Heart right ventricle (tissue), 16 donors: ENCODE results near the gene PLEKHH3. TPM values are rescaled to one million over a fixed set of nuclear protein-coding genes. Genes with fewer than 3 reads are reported as not detected.
A peak's percentile ranks its signal among the peaks of the same experiment; 100 is the strongest.

Experiments
- ATAC-seq, 8 donors: fragments of 200-7000 bp; cut with Tn5 transposase; one replicate each; pipeline ENCODE4 v1.9.1; 2020; ENCODE audit warnings: mild to moderate bottlenecking in 8 of 8, moderate library complexity in 8 of 8, moderate number of reproducible peaks in 1 of 8
- DNase-seq, 2 donors: peaks; one replicate each; pipeline ENCODE4 v3.0.0-alpha.2; 2020
- H3K27ac ChIP-seq, 10 donors: fragments of 200-600 bp; sonication (generic) in 2 of 10; one replicate each; pipeline versions ENCODE4 v1.5.0 to v1.8.0; 2020 to 2022; ENCODE audit warnings: mild to moderate bottlenecking in 3 of 10
- H3K27me3 ChIP-seq, 7 donors: fragments of 200-600 bp; one replicate each; pipeline ENCODE4 v1.8.0; 2021 to 2022; ENCODE audit warnings: mild to moderate bottlenecking in 2 of 7
- H3K36me3 ChIP-seq, 9 donors: fragments of 200-600 bp; sonication (generic) in 1 of 9; one replicate each; pipeline versions ENCODE4 v1.5.0 to v1.8.0; 2020 to 2022; ENCODE audit warnings: mild to moderate bottlenecking in 2 of 9
- H3K4me1 ChIP-seq, 9 donors: fragments of 200-600 bp; sonication (generic) in 1 of 9; one replicate each; pipeline versions ENCODE4 v1.5.0 to v1.8.0; 2020 to 2022; ENCODE audit warnings: mild to moderate bottlenecking in 4 of 9
- H3K4me3 ChIP-seq, 10 donors: fragments of 200-600 bp; sonication (generic) in 2 of 10; one replicate each; pipeline versions ENCODE4 v1.5.0 to v1.8.0; 2020 to 2022; ENCODE audit warnings: mild to moderate bottlenecking in 7 of 10, moderate library complexity in 2 of 10
- H3K9me3 ChIP-seq, 11 donors: fragments of 200-600 bp in 10 of 11; sonication (generic) in 2 of 11; one replicate each; pipeline versions ENCODE4 v1.5.0 to v1.8.0; 2013 to 2022; ENCODE audit warnings: mild to moderate bottlenecking in 2 of 11, control low read depth in 1 of 11, moderate library complexity in 1 of 11
- CTCF ChIP-seq, 9 donors: fragments of 200-600 bp; sonication (generic) in 2 of 9; IDR thresholded peaks; one replicate each; pipeline versions ENCODE4 v1.5.0 to v1.8.0; 2021 to 2022; ENCODE audit warnings: antibody characterized with exemption in 9 of 9, mild to moderate bottlenecking in 5 of 9, moderate library complexity in 1 of 9
- WGBS, 2 donors: extraction: QIAGEN DNeasy Blood & Tissue Kit; methylation state at CpG; one replicate each; pipeline ENCODE4 v1.1.7; 2013; ENCODE audit warnings: inconsistent platforms in 1 of 2; 5-methylcytosine and 5-hydroxymethylcytosine counted together
- intact Hi-C, 10 donors: fragments of 100-400 bp; cut with DNase I; formaldehyde crosslinking; loops; one replicate each; pipeline versions ENCODE4 v1.11.1 to v1.14.2; 2022
- polyA plus RNA-seq, 2 donors: library from polyadenylated mRNA; stranded (reverse); fragments of 200-250 nt; gene quantifications; one replicate each; pipeline ENCODE4 v1.2.3, GENCODE V29; 2013
- total RNA-seq, 10 donors: library from RNA; stranded (reverse); fragmentation: NEBNext Ultra II Directional in 3 of 10; extraction: Animal tissue kit (Norgen Biotek cat#: 25700) in 3 of 10; gene quantifications; one replicate each; pipeline versions ENCODE4 v1.2.1 to v1.2.4, GENCODE V29; 2021 to 2023
- donor health status: Arrhythmogenic right ventricular cardiomyopathy.
- donor health status: ischemic (EF 13 %, LVEDD 7.1; RV severe dilation, severe dysfunction).
- donor health status: healthy with polysubstance abuse.
- donor health status: DM: no; HTN: yes; CAD: no.
- donor health status: DM: no; HTN: no; CAD: no.
- donor health status: ischemic (EF 25% LVEDD 6.9; RV normal size, moderate dysfunction).
- donor health status: ischemic (EF 25% LVEDD 5.7; RV mildly dilated, moderate dysfunction).
- donor health status: healthy.
- donor health status: DM: yes; HTN: yes; CAD: no.
- donor health status: Ischemic cardiomyopathy.
- donor health status: ischemic (EF 35%, LVEDD 5.7; RV mildly dilated, moderate dysfunction).
- donor health status: nonischemic (EF 11% LVEDD 7.7; RV severe dilation, severe dysfunction).
- donor health status: DM: yes; HTN: yes; CAD: no.
- donor health status: PGD.
- donor health status: ischemic (EF 29% LVEDD 5.4; RV normal size, mild dysfunction).
- donor health status: nonischemic (EF 23%, LVEDD 6.1; RV moderate dilation, normal function).

The PLEKHH3 gene
- total and polyA plus RNA-seq, 12 donors = 12.8 to 42.1 (median 22.8) TPM

- WGBS, 2 donors = 13 to 15% methylated on average over 2 of the region's 2 CpGs
- Histone ChIP-seq H3K27me3 (no peaks in the 10 kb centered on the region), H3K4me3 (no peak overlapping the region), H3K27ac (peak overlapping the region in 2 of 10 donors; percentile 3 to 41), H3K36me3 (peaks cover 0 to 100% (median 84%) of the 10 kb centered on the region in 9 donors), H3K9me3 (no peaks in the 10 kb centered on the region), H3K4me1 (peaks cover 0 to 6% (median 0%) of the 10 kb centered on the region in 9 donors)
- ATAC-seq (peak in 7 of 8 donors; percentile 76 to 91 (median 85)), DNase-seq (peak in 1 of 2 donors; percentile 72)
- TF ChIP-seq CTCF (IDR thresholded peaks at IDR 0.05) = peak; percentile 33 to 84 (median 71)
- intact Hi-C loops = loop anchor here (1.0 to 10.0 kb wide), 9 partner anchors 41 to 216 kb away; partner anchors contain the start of genes BECN1 (in 6 of the 10), RAMP2 (in 3 of the 10) and VPS25 (in 2 of the 10)
These were observed 44.3 kb upstream of the PLEKHH3 start for GRCh38 chr17:42720996-42721583.

GRCh38 chr17:42709561-42709960, 32.8 kb upstream of the PLEKHH3 start:
- Histone ChIP-seq H3K4me3 (no peak overlapping the region), H3K27ac (no peak overlapping the region), H3K27me3 (no peaks in the 10 kb centered on the region), H3K36me3 (peaks cover 8 to 100% (median 93%) of the 10 kb centered on the region in 9 donors), H3K4me1 (no peaks in the 10 kb centered on the region), H3K9me3 (no peaks in the 10 kb centered on the region)
- 65 to 66% methylated on average over 2 of the region's 2 CpGs for WGBS, 2 donors
- intact Hi-C loops = no loop called here
- TF ChIP-seq CTCF (IDR thresholded peaks at IDR 0.05) = no peak
- ATAC-seq (no peak), DNase-seq (no peak)

- no peak for TF ChIP-seq CTCF (IDR thresholded peaks at IDR 0.05)
- peaks cover 12 to 100% (median 97%) of the 10 kb centered on the region in 9 donors for H3K36me3 ChIP-seq
- no peaks in the 10 kb centered on the region for H3K4me1 ChIP-seq
- H3K27ac ChIP-seq = no peak overlapping the region
- ATAC-seq (no peak), DNase-seq (no peak)
- WGBS, 2 donors = 92 to 95% methylated on average over 3 of the region's 3 CpGs
- no peaks in the 10 kb centered on the region for H3K27me3 ChIP-seq
- no peak overlapping the region for H3K4me3 ChIP-seq
- no peaks in the 10 kb centered on the region for H3K9me3 ChIP-seq
- intact Hi-C loops = no loop called here
These were observed 31.8 kb upstream of the PLEKHH3 start for GRCh38 chr17:42708588-42708987.

GRCh38 chr17:42706732-42707131, 29.9 kb upstream of the PLEKHH3 start:
- intact Hi-C loops = no loop called here
- H3K27me3 ChIP-seq = no peaks in the 10 kb centered on the region
- peaks cover 15 to 100% (median 98%) of the 10 kb centered on the region in 9 donors for H3K36me3 ChIP-seq
- H3K9me3 ChIP-seq = no peaks in the 10 kb centered on the region
- no peak overlapping the region for H3K27ac ChIP-seq
- H3K4me3 ChIP-seq = no peak overlapping the region
- ATAC-seq (no peak), DNase-seq (no peak)
- WGBS, 2 donors = 85 to 86% methylated on average over 5 of the region's 5 CpGs
- TF ChIP-seq CTCF (IDR thresholded peaks at IDR 0.05) = no peak
- H3K4me1 ChIP-seq = no peaks in the 10 kb centered on the region
